OCI-LY1 (cell line): ENCODE data around the gene DSTYK.

Source experiments
- CTCF ChIP-seq: fragments of 200-600 bp; sonication (generic), shearing (Covaris generic); IDR thresholded peaks from 2 replicates; pipeline ENCODE4 v1.5.1; 2017; ENCODE audit warnings: mild to moderate bottlenecking, antibody characterized with exemption, low read length, moderate library complexity, mixed read lengths
- EZH2 ChIP-seq: fragments of 200-600 bp; sonication (generic), shearing (Covaris generic); IDR thresholded peaks from 2 replicates; pipeline ENCODE4 v1.8.0; 2017; ENCODE audit warnings: borderline replicate concordance, mixed run types, mild to moderate bottlenecking, antibody characterized with exemption, low read length, moderate library complexity, mixed read lengths

GRCh38 chr1:205249651-205250050, 38.1 kb upstream of the DSTYK start:
- TF ChIP-seq CTCF = no peak
- no peak for TF ChIP-seq EZH2
